AG09319 (cell line): ENCODE results near the gene PDIK1L.

Experiments
- DNase-seq: peaks from one replicate; pipeline ENCODE4 v3.0.0-alpha.2; 2010; ENCODE audit warnings: low read depth; ENCODE audit errors: extremely low read depth
- CTCF ChIP-seq: IDR thresholded peaks from 2 replicates; pipeline ENCODE4 v1.5.1; 2011; ENCODE audit warnings: low read depth, mild to moderate bottlenecking, inconsistent platforms, low read length, moderate library complexity

PDIK1L gene

DNA sequence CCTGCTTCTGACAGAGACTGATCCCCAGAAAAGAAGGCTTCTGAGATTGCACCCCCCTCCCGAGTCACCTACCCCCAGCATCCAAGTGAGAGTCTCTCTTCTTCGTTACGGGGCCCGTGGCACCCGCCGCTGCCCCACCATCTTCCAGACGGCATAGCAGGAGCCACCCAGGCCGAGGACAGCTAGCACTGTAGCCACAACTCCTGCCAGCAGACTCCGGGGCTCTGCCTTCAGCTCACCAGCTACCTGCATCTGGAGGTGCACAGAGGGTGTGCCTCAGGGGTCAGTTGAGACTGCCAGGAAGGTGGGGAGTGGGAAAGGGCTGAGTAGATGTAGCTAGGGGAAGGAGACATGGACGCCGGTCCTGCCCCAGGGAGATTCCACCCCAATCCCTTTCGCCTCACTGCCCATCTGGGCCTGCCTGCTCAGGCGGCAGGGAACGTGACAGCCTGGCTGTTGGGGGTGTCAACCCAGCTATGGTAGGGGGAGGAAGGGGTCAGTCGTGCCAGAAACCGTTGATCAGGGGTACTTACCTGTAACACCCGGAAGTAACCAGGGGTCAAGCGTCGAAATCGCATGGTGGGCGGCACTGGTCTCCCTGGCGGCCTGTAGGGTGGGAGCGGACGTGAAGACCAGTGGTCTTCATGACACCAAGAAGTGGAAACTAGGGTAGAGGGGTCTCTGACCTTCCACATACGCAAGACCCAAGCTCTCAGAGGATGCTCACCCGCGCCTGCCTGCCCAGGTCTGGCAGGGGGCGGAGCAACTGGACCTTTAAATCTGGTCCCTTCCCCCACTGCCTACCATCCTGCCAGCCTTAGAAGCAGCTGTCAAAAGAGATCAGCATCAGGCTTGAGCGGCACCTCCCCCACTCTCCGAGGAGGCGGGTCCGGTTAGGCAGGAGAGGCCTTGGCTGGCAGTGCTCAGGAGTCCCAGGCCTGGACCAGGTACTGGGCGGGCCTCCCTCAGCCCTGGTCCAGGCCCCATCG is 59.8 kb downstream of the PDIK1L start, which contains the start of gene ZNF593OS:
ZNF593OS (minus strand) TSS at position 749 of the 989 bp plus-strand sequence; CDS start at position 578, 171 bp downstream.
- TF ChIP-seq CTCF = no peak
- no peak for DNase-seq
